ENCODE measurements around the gene H2BK1.

The H2BK1 gene

DNA sequence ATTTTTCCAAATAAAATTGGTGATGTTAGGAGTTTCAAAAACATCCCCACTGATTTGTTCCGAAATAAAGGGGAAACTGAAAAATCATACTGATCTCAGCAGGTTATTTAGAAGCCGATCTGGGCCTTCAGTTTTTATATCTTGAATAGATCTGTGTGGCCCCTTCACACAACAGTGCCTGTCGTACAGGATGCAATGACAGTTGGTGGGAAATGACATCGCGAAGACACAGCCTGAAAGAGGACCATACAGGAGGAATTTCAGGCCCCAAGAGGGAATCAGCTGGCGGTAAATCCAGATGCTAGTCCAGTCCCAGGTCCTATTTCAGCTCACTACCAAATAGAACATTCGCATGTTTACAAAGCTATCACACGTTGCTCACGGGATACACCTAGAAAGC is 3.0 kb downstream of the H2BK1 start:
- no peak for TF ChIP-seq ZFX (IDR thresholded peaks at IDR 0.05)
- no peak for TF ChIP-seq CTCF (conservative IDR thresholded peaks at IDR 0.05)
- H3K27ac ChIP-seq = no peak overlapping the region

GRCh38 chr7:151206914-151207313 is 3.4 kb downstream of the H2BK1 start:
- no peak overlapping the region for H3K27ac ChIP-seq
- TF ChIP-seq CTCF (conservative IDR thresholded peaks at IDR 0.05) (no peak), ZFX (IDR thresholded peaks at IDR 0.05) (no peak)

DNA sequence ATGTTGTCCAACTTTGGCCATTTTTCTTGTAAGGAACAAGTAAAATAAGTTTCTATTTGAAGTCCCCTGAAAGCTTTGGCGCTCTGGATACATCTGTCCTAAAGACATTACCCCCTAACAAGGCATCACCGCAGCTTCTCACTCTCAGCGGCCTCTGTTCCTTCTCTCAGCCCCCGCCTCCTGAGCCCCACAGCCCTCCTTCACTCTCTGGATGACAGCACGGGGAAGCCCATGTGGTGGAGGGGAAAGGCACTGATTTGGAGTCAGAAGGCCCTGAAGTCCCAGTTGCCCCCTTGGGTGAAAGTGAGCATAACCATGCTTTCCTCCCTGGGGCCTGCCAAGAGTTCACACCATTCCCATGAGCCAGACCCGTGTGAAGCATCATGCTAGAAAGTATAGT is 4.6 kb downstream of the H2BK1 start:
- TF ChIP-seq CTCF (conservative IDR thresholded peaks at IDR 0.05) (no peak), ZFX (IDR thresholded peaks at IDR 0.05) (no peak)
- no peak overlapping the region for H3K27ac ChIP-seq

GRCh38 chr7:151204383-151205032 is 5.8 kb downstream of the H2BK1 start:
- H3K27ac ChIP-seq = no peak overlapping the region
- TF ChIP-seq ZFX (IDR thresholded peaks at IDR 0.05) (no peak), CTCF (conservative IDR thresholded peaks at IDR 0.05) (peak; percentile 79)

- H3K27ac ChIP-seq = no peak overlapping the region
- no peak for TF ChIP-seq CTCF (conservative IDR thresholded peaks at IDR 0.05)
Observed at GRCh38 chr7:151202836-151203235, 7.5 kb downstream of the H2BK1 start.

DNA sequence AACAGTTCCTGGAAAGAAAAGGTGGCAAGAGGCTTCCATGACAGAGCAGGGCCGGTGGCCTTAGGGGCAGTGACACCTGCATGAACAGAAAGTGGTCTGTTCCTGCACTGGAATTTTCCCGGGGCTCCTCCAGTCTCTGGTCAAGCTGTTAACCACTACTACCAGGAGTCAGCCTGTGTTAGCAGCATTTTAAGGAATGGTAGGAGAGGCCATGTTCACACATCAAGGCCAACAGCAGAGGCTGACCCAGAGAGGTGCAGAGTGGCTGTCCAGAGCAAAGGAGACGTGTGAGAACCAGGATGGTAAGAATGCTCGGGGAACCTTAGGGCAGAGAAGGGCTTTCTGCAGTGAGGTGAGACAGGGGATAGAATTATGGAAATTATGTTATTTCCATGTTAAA is 8.5 kb downstream of the H2BK1 start:
- no peak for TF ChIP-seq ZFX (IDR thresholded peaks at IDR 0.05)
- no peak for TF ChIP-seq CTCF (conservative IDR thresholded peaks at IDR 0.05)
- no peak overlapping the region for H3K27ac ChIP-seq

DNA sequence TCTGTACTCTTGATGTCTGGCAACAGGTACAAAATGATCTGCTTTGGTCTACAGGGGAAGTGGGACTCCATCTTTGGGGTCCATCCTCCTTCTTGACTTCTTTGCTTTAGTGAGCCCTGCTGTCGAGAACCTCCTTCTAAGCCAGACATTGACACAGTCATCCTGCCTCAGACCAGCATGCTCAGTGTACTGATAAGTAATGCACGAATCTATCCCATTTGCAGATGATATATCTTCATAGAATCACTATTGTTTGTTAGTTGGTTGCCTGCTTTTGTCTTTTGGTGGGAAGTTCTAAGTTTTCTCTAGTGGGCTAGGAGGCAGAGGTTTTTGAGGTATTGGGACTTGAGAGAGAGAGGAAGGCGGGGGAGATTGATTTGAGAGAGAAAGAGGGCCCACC is 8.9 kb downstream of the H2BK1 start:
- TF ChIP-seq CTCF (conservative IDR thresholded peaks at IDR 0.05) (no peak), ZFX (IDR thresholded peaks at IDR 0.05) (no peak)
- no peak overlapping the region for H3K27ac ChIP-seq
